SK-N-SH treated with all-trans-retinoic acid at 6 μM for 48 hours (cell line): ENCODE results near the gene LRMDA.

Experiments
- ATAC-seq: fragments of 200-7000 bp; cut with Tn5 transposase; 3 replicates; pipeline ENCODE4 v1.9.1; 2020; ENCODE audit warnings: mild to moderate bottlenecking, moderate library complexity
- ARNTL ChIP-seq: fragments of 450-650 bp; formaldehyde crosslinking; IDR thresholded peaks from 2 replicates; pipeline ENCODE4 v1.5.0; 2020; ENCODE audit warnings: low read depth, mild to moderate bottlenecking, moderate library complexity, borderline replicate concordance
- BACH2 ChIP-seq: fragments of 250-450 bp; sonication (Bioruptor Pico); IDR thresholded peaks from 2 replicates; pipeline ENCODE4 v1.9.0; 2021; ENCODE audit warnings: mild to moderate bottlenecking, borderline replicate concordance
- CREB5 ChIP-seq: fragments of 250-450 bp; sonication (Bioruptor Pico); IDR thresholded peaks from 2 replicates; pipeline ENCODE4 v1.5.1; 2020; ENCODE audit warnings: low read depth, mild to moderate bottlenecking, moderate library complexity
- CSDC2 ChIP-seq: fragments of 250-450 bp; sonication (Bioruptor Pico); IDR thresholded peaks from 2 replicates; pipeline ENCODE4 v1.5.0; 2020; ENCODE audit warnings: mild to moderate bottlenecking, moderate library complexity
- CSRNP3 ChIP-seq: fragments of 250-450 bp; sonication (Bioruptor Pico); IDR thresholded peaks from 2 replicates; pipeline ENCODE4 v1.5.1; 2021; ENCODE audit warnings: mild to moderate bottlenecking, moderate library complexity
- ESRRG ChIP-seq: fragments of 250-450 bp; sonication (Bioruptor Pico); IDR thresholded peaks from 2 replicates; pipeline ENCODE4 v1.6.1; 2021; ENCODE audit warnings: mild to moderate bottlenecking
- GLIS3 ChIP-seq: fragments of 250-450 bp; sonication (Bioruptor Pico); IDR thresholded peaks from 2 replicates; pipeline ENCODE4 v1.5.0; 2020; ENCODE audit warnings: mild to moderate bottlenecking, moderate library complexity
- ISL1 ChIP-seq: fragments of 250-450 bp; sonication (Bioruptor Pico); IDR thresholded peaks from 2 replicates; pipeline ENCODE4 v2.1.2; 2022; ENCODE audit warnings: mild to moderate bottlenecking, moderate library complexity
- OSR1 ChIP-seq: fragments of 250-450 bp; sonication (Bioruptor Pico); IDR thresholded peaks from 2 replicates; pipeline ENCODE4 v1.8.0; 2022; ENCODE audit warnings: moderate library complexity, mild to moderate bottlenecking, inconsistent platforms
- PATZ1 ChIP-seq: fragments of 250-450 bp; sonication (Bioruptor Pico); IDR thresholded peaks from 2 replicates; pipeline ENCODE4 v1.8.0; 2020; ENCODE audit warnings: mild to moderate bottlenecking, moderate library complexity, borderline replicate concordance
- POU6F1 ChIP-seq: fragments of 250-450 bp; sonication (Bioruptor Pico); IDR thresholded peaks from 2 replicates; pipeline ENCODE4 v1.8.0; 2021; ENCODE audit warnings: low read depth, mild to moderate bottlenecking, moderate library complexity, borderline replicate concordance
- PPARA ChIP-seq: fragments of 250-450 bp; sonication (Bioruptor Pico); IDR thresholded peaks from 2 replicates; pipeline ENCODE4 v1.5.0; 2020; ENCODE audit warnings: mild to moderate bottlenecking, borderline replicate concordance
- RARB ChIP-seq: fragments of 250-450 bp; sonication (Bioruptor Pico); IDR thresholded peaks from 2 replicates; pipeline ENCODE4 v1.8.0; 2021; ENCODE audit warnings: mild to moderate bottlenecking, moderate library complexity
- SNAI2 ChIP-seq: fragments of 250-450 bp; sonication (Bioruptor Pico); IDR thresholded peaks from 2 replicates; pipeline ENCODE4 v1.5.0; 2020; ENCODE audit warnings: mild to moderate bottlenecking, moderate library complexity
- TCF4 ChIP-seq: fragments of 250-450 bp; sonication (Bioruptor Pico); IDR thresholded peaks from 2 replicates; pipeline ENCODE4 v1.8.0; 2021; ENCODE audit warnings: mild to moderate bottlenecking, moderate library complexity, borderline replicate concordance
- TOX ChIP-seq: fragments of 250-450 bp; sonication (Bioruptor Pico); IDR thresholded peaks from 2 replicates; pipeline ENCODE4 v1.8.0; 2021; ENCODE audit warnings: mild to moderate bottlenecking, moderate library complexity, borderline replicate concordance
- TSHZ2 ChIP-seq: fragments of 250-450 bp; sonication (Bioruptor Pico); IDR thresholded peaks from 2 replicates; pipeline ENCODE4 v1.5.0; 2020; ENCODE audit warnings: mild to moderate bottlenecking, moderate library complexity
- ZC3H10 ChIP-seq: fragments of 250-450 bp; sonication (Bioruptor Pico); IDR thresholded peaks from 2 replicates; pipeline ENCODE4 v1.5.1; 2021; ENCODE audit warnings: mild to moderate bottlenecking, moderate library complexity
- ZFP3 ChIP-seq: fragments of 250-450 bp; sonication (Bioruptor Pico); IDR thresholded peaks from 2 replicates; pipeline ENCODE4 v1.5.0; 2020; ENCODE audit warnings: mild to moderate bottlenecking, moderate library complexity
- ZFP30 ChIP-seq: fragments of 450-650 bp; formaldehyde crosslinking; IDR thresholded peaks from 2 replicates; pipeline ENCODE4 v1.5.0; 2022; ENCODE audit warnings: mild to moderate bottlenecking, moderate library complexity
- ZNF565 ChIP-seq: fragments of 450-650 bp; formaldehyde crosslinking; conservative IDR thresholded peaks from 2 replicates; pipeline ENCODE4 v1.5.0; 2020; ENCODE audit warnings: low read depth, mild to moderate bottlenecking, moderate library complexity
- ZNF70 ChIP-seq: fragments of 450-650 bp; formaldehyde crosslinking; IDR thresholded peaks from 2 replicates; pipeline ENCODE4 v1.5.0; 2020; ENCODE audit warnings: mild to moderate bottlenecking, moderate library complexity
- ZNF8 ChIP-seq: fragments of 450-650 bp; formaldehyde crosslinking; IDR thresholded peaks from 2 replicates; pipeline ENCODE4 v1.5.0; 2020; ENCODE audit warnings: mild to moderate bottlenecking, moderate library complexity

The LRMDA gene

GRCh38 chr10:75884808-75885207 lies 453.4 kb downstream of the LRMDA start:
- ATAC-seq, result no peak
- TF ChIP-seq RARB (no peak), ZNF565 (no peak)

- TF ChIP-seq ESRRG (CRISPR knock-in tag) (no peak), GLIS3 (CRISPR knock-in tag) (no peak), ZFP30 (no peak), BACH2 (CRISPR knock-in tag) (no peak), ZNF70 (CRISPR knock-in tag) (no peak)
- no peak for ATAC-seq
Observed at GRCh38 chr10:75887369-75887768, 455.9 kb downstream of the LRMDA start.

- ATAC-seq, result no peak
- no peak for TF ChIP-seq CREB5
- no peak for TF ChIP-seq GLIS3 (CRISPR knock-in tag)
- TF ChIP-seq TOX (CRISPR knock-in tag), result no peak
- no peak for TF ChIP-seq ESRRG (CRISPR knock-in tag)
- no peak for TF ChIP-seq POU6F1 (CRISPR knock-in tag)
- TF ChIP-seq PATZ1 (CRISPR knock-in tag), result no peak
- TF ChIP-seq ZFP3 (CRISPR knock-in tag), result no peak
- no peak for TF ChIP-seq OSR1 (CRISPR knock-in tag)
- no peak for TF ChIP-seq ZNF8 (CRISPR knock-in tag)
- no peak for TF ChIP-seq BACH2 (CRISPR knock-in tag)
- TF ChIP-seq ZC3H10 (CRISPR knock-in tag), result no peak
- no peak for TF ChIP-seq ZFP30
- no peak for TF ChIP-seq ARNTL (CRISPR knock-in tag)
- TF ChIP-seq SNAI2 (CRISPR knock-in tag), result no peak
- TF ChIP-seq TCF4 (CRISPR knock-in tag), result no peak
- no peak for TF ChIP-seq CSRNP3
- TF ChIP-seq ZNF70 (CRISPR knock-in tag), result no peak
- TF ChIP-seq CSDC2 (CRISPR knock-in tag), result no peak
- TF ChIP-seq, all 23 proteins: peak for 0
Observed at GRCh38 chr10:75887992-75888680, 456.7 kb downstream of the LRMDA start.

GRCh38 chr10:75889051-75889450 lies 457.6 kb downstream of the LRMDA start:
- ATAC-seq, result no peak
- TF ChIP-seq GLIS3 (CRISPR knock-in tag), result no peak
- TF ChIP-seq ZNF8 (CRISPR knock-in tag), result no peak
- TF ChIP-seq ZNF70 (CRISPR knock-in tag), result no peak
- TF ChIP-seq ZFP3 (CRISPR knock-in tag), result no peak
- no peak for TF ChIP-seq ZC3H10 (CRISPR knock-in tag)
- TF ChIP-seq RARB, result no peak
- no peak for TF ChIP-seq ISL1 (CRISPR knock-in tag)
- no peak for TF ChIP-seq TCF4 (CRISPR knock-in tag)
- no peak for TF ChIP-seq BACH2 (CRISPR knock-in tag)
- TF ChIP-seq TSHZ2 (CRISPR knock-in tag), result no peak
- no peak for TF ChIP-seq SNAI2 (CRISPR knock-in tag)
- TF ChIP-seq CSDC2 (CRISPR knock-in tag), result no peak
- TF ChIP-seq TOX (CRISPR knock-in tag), result no peak
- no peak for TF ChIP-seq PPARA (CRISPR knock-in tag)
- no peak for TF ChIP-seq CSRNP3
- no peak for TF ChIP-seq ESRRG (CRISPR knock-in tag)
- TF ChIP-seq POU6F1 (CRISPR knock-in tag), result no peak
- TF ChIP-seq ZFP30, result no peak
